WI38 (cell line): ENCODE data around the gene SENP3.

Experiments used
- H3K4me3 ChIP-seq: 2 replicates; pipeline ENCODE4 v1.5.1; 2011; ENCODE audit warnings: low read depth, mild to moderate bottlenecking, control low read depth, low read length
- CTCF ChIP-seq: IDR thresholded peaks from 2 replicates; pipeline ENCODE4 v1.5.1; 2012; ENCODE audit warnings: low read depth, mild to moderate bottlenecking, control low read depth, low read length

SENP3 gene

GRCh38 chr17:7586673-7587419, 25.1 kb downstream of the SENP3 start:
- no peak overlapping the region for H3K4me3 ChIP-seq
- TF ChIP-seq CTCF: no peak

GRCh38 chr17:7587420-7588151, 25.9 kb downstream of the SENP3 start:
- TF ChIP-seq CTCF: no peak
- peak overlapping the region; percentile 27; the same call in 1 of the 2 replicates for H3K4me3 ChIP-seq

GRCh38 chr17:7588553-7589203, 27.0 kb downstream of the SENP3 start:
- no peak for TF ChIP-seq CTCF
- H3K4me3 ChIP-seq: no peak overlapping the region

GRCh38 chr17:7589204-7589868, 27.6 kb downstream of the SENP3 start:
- TF ChIP-seq CTCF: peak; percentile 83
- H3K4me3 ChIP-seq: no peak overlapping the region

- TF ChIP-seq CTCF: no peak
- no peak within 1 kb of the TSS for H3K4me3 ChIP-seq
Measured at GRCh38 chr17:7589891-7590691, 28.4 kb downstream of the SENP3 start, which contains the start of gene SOX15. Gene SOX15 (minus strand): TSS chr17:7590094. CDS start chr17:7589676, 418 bp downstream.

- no peak overlapping the region for H3K4me3 ChIP-seq
Measured at GRCh38 chr17:7590743-7591142, 29.0 kb downstream of the SENP3 start.

More at GRCh38 chr17:7590743-7591142, 29.0 kb downstream of the SENP3 start:
- TF ChIP-seq CTCF: no peak
